Epidermal melanocyte (primary cell): ENCODE measurements around the gene CACNA1E.
"Not testable (repeated sequence)": the region's sequence is repeated elsewhere in the genome, so short reads cannot be mapped to it uniquely, and the experiment has no call there.

Experiments used
- DNase-seq: peaks from one replicate; pipeline ENCODE4 v3.0.0; 2011; ENCODE audit warnings: low spot score; ENCODE audit not compliant: insufficient read length

CACNA1E gene

GRCh38 chr1:181516706-181517105, 33.4 kb downstream of the CACNA1E start:
- DNase-seq: no peak

GRCh38 chr1:181517181-181517875, 34.0 kb downstream of the CACNA1E start:
- DNase-seq: no peak

- DNase-seq: no peak
These were observed 34.8 kb downstream of the CACNA1E start for GRCh38 chr1:181518152-181518551.

- DNase-seq: no peak
These were observed 39.5 kb downstream of the CACNA1E start for GRCh38 chr1:181522864-181523263.

GRCh38 chr1:181525104-181525721, 41.9 kb downstream of the CACNA1E start:
- no peak for DNase-seq

GRCh38 chr1:181528241-181528640, 44.9 kb downstream of the CACNA1E start:
- DNase-seq: not testable (repeated sequence)

- DNase-seq: no peak
These were observed 48.1 kb downstream of the CACNA1E start for GRCh38 chr1:181531441-181531840.

- DNase-seq: no peak
These were observed 48.8 kb downstream of the CACNA1E start for GRCh38 chr1:181531951-181532600.

GRCh38 chr1:181538836-181539235, 55.5 kb downstream of the CACNA1E start:
- DNase-seq: peak; percentile 76

GRCh38 chr1:181541458-181541857, 58.1 kb downstream of the CACNA1E start:
- DNase-seq: no peak

GRCh38 chr1:181541947-181542346, 58.6 kb downstream of the CACNA1E start:
- no peak for DNase-seq

- not testable (repeated sequence) for DNase-seq
These were observed 59.1 kb downstream of the CACNA1E start for GRCh38 chr1:181542406-181542805.

- DNase-seq: no peak
These were observed 62.1 kb downstream of the CACNA1E start for GRCh38 chr1:181545395-181545794.

- DNase-seq: no peak
These were observed 65.2 kb downstream of the CACNA1E start for GRCh38 chr1:181548497-181548896.

- no peak for DNase-seq
These were observed 67.9 kb downstream of the CACNA1E start for GRCh38 chr1:181551249-181551648.

- no peak for DNase-seq
These were observed 68.4 kb downstream of the CACNA1E start for GRCh38 chr1:181551754-181552153.

- DNase-seq: no peak
These were observed 71.1 kb downstream of the CACNA1E start for GRCh38 chr1:181554465-181554864.

- no peak for DNase-seq
These were observed 73.3 kb downstream of the CACNA1E start for GRCh38 chr1:181556631-181557030.

GRCh38 chr1:181557313-181557712, 74.0 kb downstream of the CACNA1E start:
- no peak for DNase-seq

GRCh38 chr1:181558416-181558815, 75.1 kb downstream of the CACNA1E start:
- no peak for DNase-seq

- no peak for DNase-seq
These were observed 75.8 kb downstream of the CACNA1E start for GRCh38 chr1:181559142-181559541.

GRCh38 chr1:181562395-181562794, 79.1 kb downstream of the CACNA1E start:
- DNase-seq: no peak

- DNase-seq: no peak
These were observed 85.4 kb downstream of the CACNA1E start for GRCh38 chr1:181568736-181569135.
